ENCODE results near the gene SDCCAG8.

SDCCAG8 gene

DNA sequence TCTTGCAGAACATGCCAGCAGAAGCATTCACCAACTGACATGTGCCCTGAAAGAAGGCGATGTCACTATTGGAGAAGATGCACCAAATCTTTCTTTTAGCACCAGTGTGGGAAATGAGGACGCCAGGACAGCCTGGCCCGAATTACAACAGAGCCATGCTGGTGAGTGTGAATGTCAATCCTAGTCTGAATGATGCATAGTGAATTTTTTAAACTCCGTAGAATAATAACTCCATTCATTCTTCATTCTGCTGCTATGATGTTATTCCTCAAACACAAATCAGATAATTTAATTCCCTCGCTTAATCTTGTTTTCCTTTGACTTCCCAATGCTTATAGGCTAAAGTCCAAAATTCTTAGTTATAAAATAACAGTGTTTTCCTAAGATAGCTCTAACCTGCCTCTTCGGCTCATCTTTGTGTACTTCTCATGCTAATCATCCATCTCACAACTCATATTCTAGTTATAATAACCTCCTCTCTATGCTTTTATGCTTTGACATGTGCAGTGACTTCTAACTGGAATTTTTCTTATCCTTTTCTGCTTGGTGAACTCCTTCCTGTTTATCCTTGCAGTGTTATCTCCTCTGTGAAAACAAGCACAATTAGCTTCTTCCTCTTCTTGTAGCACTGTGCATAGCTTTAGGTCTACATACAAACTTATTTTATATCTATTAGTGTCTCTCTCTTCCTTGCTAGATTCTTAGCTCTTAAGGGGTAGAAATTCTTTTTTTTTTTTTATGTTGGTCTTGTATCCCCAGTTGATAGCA, 14.4 kb downstream of the SDCCAG8 start:
- H3K27ac ChIP-seq = peak overlapping the region; percentile 78
- H3K4me3 ChIP-seq (ENCODE audit: low read depth, low read length) = no peak overlapping the region
- no peak for DNase-seq
- in situ Hi-C loops (cut with HindIII; ENCODE audit: low pct_ligation_motif_present, low sequenced_read_pairs) = no loop called here
- H3K36me3 ChIP-seq (replicated peaks) = peaks cover 10% of the 10 kb centered on the region
- H3K27me3 ChIP-seq (replicated peaks) = no peaks in the 10 kb centered on the region
- TF ChIP-seq CTCF (IDR thresholded peaks at IDR 0.05; ENCODE audit: low read depth, low read length, missing control alignments) = no peak

GRCh38 chr1:243271996-243272395, 16.2 kb downstream of the SDCCAG8 start:
- TF ChIP-seq CTCF (IDR thresholded peaks at IDR 0.05; ENCODE audit: low read depth, low read length, missing control alignments) = no peak
- in situ Hi-C loops (cut with HindIII; ENCODE audit: low pct_ligation_motif_present, low sequenced_read_pairs) = no loop called here
- no peaks in the 10 kb centered on the region for H3K27me3 ChIP-seq (replicated peaks)
- DNase-seq = no peak
- peak overlapping the region; percentile 60 for H3K27ac ChIP-seq
- peaks cover 14% of the 10 kb centered on the region for H3K36me3 ChIP-seq (replicated peaks)
- H3K4me3 ChIP-seq (ENCODE audit: low read depth, low read length) = no peak overlapping the region

DNA sequence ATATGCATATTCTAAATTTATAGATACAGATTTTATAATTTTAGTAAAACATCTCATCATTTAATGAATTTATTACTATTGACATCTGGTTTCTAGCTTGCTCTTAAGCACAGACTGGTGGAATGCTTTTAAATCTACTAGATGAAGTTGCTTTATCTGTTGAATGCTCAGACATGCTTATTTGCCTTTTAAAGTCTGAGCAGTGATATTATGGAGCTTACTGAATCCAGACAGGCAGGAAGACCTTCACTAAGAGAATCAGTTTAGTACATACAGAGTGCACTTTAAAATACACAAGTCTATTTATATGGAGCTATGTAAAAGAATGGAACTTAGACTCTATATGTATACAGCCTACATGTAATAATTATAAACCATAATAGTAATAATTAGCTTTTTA, 16.6 kb downstream of the SDCCAG8 start:
- peaks cover 17% of the 10 kb centered on the region for H3K36me3 ChIP-seq (replicated peaks)
- in situ Hi-C loops (cut with HindIII; ENCODE audit: low pct_ligation_motif_present, low sequenced_read_pairs) = no loop called here
- DNase-seq = no peak
- H3K27ac ChIP-seq = peak overlapping the region; percentile 60
- no peak for TF ChIP-seq CTCF (IDR thresholded peaks at IDR 0.05; ENCODE audit: low read depth, low read length, missing control alignments)
- no peaks in the 10 kb centered on the region for H3K27me3 ChIP-seq (replicated peaks)
- no peak overlapping the region for H3K4me3 ChIP-seq (ENCODE audit: low read depth, low read length)

GRCh38 chr1:243273506-243273905, 17.7 kb downstream of the SDCCAG8 start:
- H3K36me3 ChIP-seq (replicated peaks) = peaks cover 23% of the 10 kb centered on the region
- no peaks in the 10 kb centered on the region for H3K27me3 ChIP-seq (replicated peaks)
- no peak for TF ChIP-seq CTCF (IDR thresholded peaks at IDR 0.05; ENCODE audit: low read depth, low read length, missing control alignments)
- in situ Hi-C loops (cut with HindIII; ENCODE audit: low pct_ligation_motif_present, low sequenced_read_pairs) = no loop called here
- no peak overlapping the region for H3K4me3 ChIP-seq (ENCODE audit: low read depth, low read length)
- DNase-seq = no peak
- H3K27ac ChIP-seq = peak overlapping the region; percentile 29

GRCh38 chr1:243273945-243274344, 18.1 kb downstream of the SDCCAG8 start:
- H3K4me3 ChIP-seq (ENCODE audit: low read depth, low read length) = no peak overlapping the region
- no peak overlapping the region for H3K27ac ChIP-seq
- in situ Hi-C loops (cut with HindIII; ENCODE audit: low pct_ligation_motif_present, low sequenced_read_pairs) = no loop called here
- H3K36me3 ChIP-seq (replicated peaks) = peaks cover 23% of the 10 kb centered on the region
- no peaks in the 10 kb centered on the region for H3K27me3 ChIP-seq (replicated peaks)
- no peak for DNase-seq
- no peak for TF ChIP-seq CTCF (IDR thresholded peaks at IDR 0.05; ENCODE audit: low read depth, low read length, missing control alignments)

GRCh38 chr1:243275316-243275715, 19.5 kb downstream of the SDCCAG8 start:
- Histone ChIP-seq H3K36me3 (replicated peaks) (peaks cover 27% of the 10 kb centered on the region), H3K27ac (no peak overlapping the region), H3K4me3 (ENCODE audit: low read depth, low read length) (no peak overlapping the region), H3K27me3 (replicated peaks) (no peaks in the 10 kb centered on the region)
- in situ Hi-C loops (cut with HindIII; ENCODE audit: low pct_ligation_motif_present, low sequenced_read_pairs) = no loop called here
- no peak for TF ChIP-seq CTCF (IDR thresholded peaks at IDR 0.05; ENCODE audit: low read depth, low read length, missing control alignments)
- DNase-seq = no peak
